ENCODE data around the gene PROSER2. TPM values are rescaled to one million over a fixed set of nuclear protein-coding genes. Genes with fewer than 3 reads are reported as not detected.
A peak's percentile ranks its signal among the peaks of the same experiment; 100 is the strongest.

Gene PROSER2
- total and polyA plus RNA-seq, 2 of the 13 experiments (the other 11 are each of a cell fraction or from before 2014, with no cell fraction given), result 6.9 to 7.7 TPM

GRCh38 chr10:11875494-11876281 is 52.5 kb downstream of the PROSER2 start (continued):
- TF ChIP-seq THAP7 (CRISPR knock-in tag; IDR thresholded peaks at IDR 0.05) (peak; percentile 82; the same call in 1 of the 2 replicates), KLF12 (CRISPR knock-in tag; IDR thresholded peaks at IDR 0.05; ENCODE audit: borderline replicate concordance) (peak; percentile 99), SNAPC2 (CRISPR knock-in tag; IDR thresholded peaks at IDR 0.05) (no peak; the same call in none of the 2 replicates), AKAP8 (CRISPR knock-in tag; IDR thresholded peaks at IDR 0.05) (no peak; the same call in 1 of the 2 replicates), ZNF598 (CRISPR knock-in tag; IDR thresholded peaks at IDR 0.05; ENCODE audit: borderline replicate concordance) (no peak), ZNF580 (CRISPR knock-in tag; IDR thresholded peaks at IDR 0.05; ENCODE audit: borderline replicate concordance, low read depth) (peak; percentile 76; the same call in 1 of the 2 replicates), MXD1 (CRISPR knock-in tag; IDR thresholded peaks at IDR 0.05) (peak; percentile 50; the same call in 1 of the 2 replicates), ZNF790 (CRISPR knock-in tag; IDR thresholded peaks at IDR 0.05; ENCODE audit: borderline replicate concordance) (peak; percentile 57; the same call in 1 of the 2 replicates), POLR2AphosphoS2 (IDR thresholded peaks at IDR 0.05; ENCODE audit: low read depth, low read length) (no peak), ZNF652 (CRISPR knock-in tag; IDR thresholded peaks at IDR 0.05; ENCODE audit: borderline replicate concordance, low read depth) (peak; percentile 33; the same call in 1 of the 2 replicates), PLRG1 (conservative IDR thresholded peaks at IDR 0.05) (no peak), ZFP62 (CRISPR knock-in tag; IDR thresholded peaks at IDR 0.05) (no peak), HOXA5 (CRISPR knock-in tag; IDR thresholded peaks at IDR 0.05) (peak; percentile 70; the same call in 1 of the 2 replicates), MNT (IDR thresholded peaks at IDR 0.05) (peak; percentile 34; the same call in 1 of the 2 replicates), EED (CRISPR knock-in tag; IDR thresholded peaks at IDR 0.05) (peak; percentile 61), ZNF331 (CRISPR knock-in tag; IDR thresholded peaks at IDR 0.05) (peak; percentile 88), NONO (IDR thresholded peaks at IDR 0.05) (no peak), NONO (CRISPR knock-in tag; conservative IDR thresholded peaks at IDR 0.05) (peak; percentile 77; the same call in 1 of the 2 replicates), ZC3H4 (CRISPR knock-in tag; IDR thresholded peaks at IDR 0.05; ENCODE audit: borderline replicate concordance) (no peak), ZNF737 (CRISPR knock-in tag; IDR thresholded peaks at IDR 0.05; ENCODE audit: borderline replicate concordance) (no peak), ZNF543 (CRISPR knock-in tag; IDR thresholded peaks at IDR 0.05) (0 out of 2 replicates have a peak, but pooled peaks have one; percentile 70), TCF7L2 (IDR thresholded peaks at IDR 0.05; ENCODE audit: low read depth, low read length) (no peak), ZMYM4 (CRISPR knock-in tag; IDR thresholded peaks at IDR 0.05) (peak; percentile 78), PTBP1 (IDR thresholded peaks at IDR 0.05; ENCODE audit: low read depth, low read length, poor library complexity, severe bottlenecking) (no peak), MIXL1 (CRISPR knock-in tag; IDR thresholded peaks at IDR 0.05) (peak; percentile 63; the same call in 1 of the 2 replicates), PPARG (CRISPR knock-in tag; conservative IDR thresholded peaks at IDR 0.05) (peak; percentile 93), ATF4 (CRISPR knock-in tag; IDR thresholded peaks at IDR 0.05) (peak in 1 of 2 experiments; percentile 58; a peak in 1 of 4 replicates), SNRNP70 (IDR thresholded peaks at IDR 0.05; ENCODE audit: low read depth, low read length) (no peak)

Data from HepG2 (cell line).